Liver (tissue), 9 donors: Measurements from ENCODE around the gene ALK. TPM values are rescaled to one million over a fixed set of nuclear protein-coding genes. Genes with fewer than 3 reads are reported as not detected.

Experiments used
- DNase-seq: peaks from one replicate; pipeline ENCODE4 v3.0.0-alpha.2; 2017; ENCODE audit warnings: low spot score
- H3K27ac ChIP-seq, 2 donors: one replicate each; pipeline ENCODE4 v1.7.0; 2013; ENCODE audit warnings: inconsistent platforms in 2 of 2, low read length in 2 of 2, control low read depth in 1 of 2, low read depth in 1 of 2, mild to moderate bottlenecking in 1 of 2
- H3K27me3 ChIP-seq, 4 donors: one replicate each; pipeline versions ENCODE4 v1.6.1 to v1.7.0; 2013; ENCODE audit warnings: low read length in 3 of 4, inconsistent platforms in 1 of 4, mild to moderate bottlenecking in 1 of 4, moderate library complexity in 1 of 4; ENCODE audit not compliant: control insufficient read depth in 4 of 4, insufficient read depth in 4 of 4
- H3K36me3 ChIP-seq, 4 donors: one replicate each; pipeline versions ENCODE4 v1.6.1 to v1.7.0; 2013; ENCODE audit warnings: low read length in 3 of 4, mild to moderate bottlenecking in 3 of 4, low read depth in 1 of 4, moderate library complexity in 1 of 4; ENCODE audit not compliant: control insufficient read depth in 4 of 4, insufficient read depth in 3 of 4
- H3K4me1 ChIP-seq, 4 donors: one replicate each; pipeline versions ENCODE4 v1.6.1 to v1.7.0; 2013; ENCODE audit warnings: low read length in 3 of 4, mild to moderate bottlenecking in 3 of 4, moderate library complexity in 1 of 4; ENCODE audit not compliant: control insufficient read depth in 4 of 4, insufficient read depth in 4 of 4
- H3K4me3 ChIP-seq, 3 donors: one replicate each; pipeline versions ENCODE4 v1.6.1 to v1.7.0; 2013; ENCODE audit warnings: low read length in 3 of 3, control low read depth in 1 of 3, low read depth in 1 of 3, mild to moderate bottlenecking in 1 of 3
- H3K9ac ChIP-seq, 2 donors: one replicate each; pipeline ENCODE4 v1.7.0; 2013; ENCODE audit warnings: low read length in 2 of 2, mild to moderate bottlenecking in 2 of 2, moderate library complexity in 2 of 2, control low read depth in 1 of 2, low read depth in 1 of 2
- H3K9me3 ChIP-seq, 4 donors: one replicate each; pipeline versions ENCODE4 v1.6.1 to v1.7.0; 2013; ENCODE audit warnings: low read length in 3 of 4; ENCODE audit not compliant: control insufficient read depth in 4 of 4
- EGR1 ChIP-seq, 2 donors: IDR thresholded peaks; 2 replicates each; pipeline ENCODE4 v1.6.1; 2016 to 2018; ENCODE audit warnings: antibody characterized with exemption in 2 of 2, low read depth in 2 of 2
- FOXA1 ChIP-seq: IDR thresholded peaks from 2 replicates; pipeline ENCODE4 v1.6.1; 2016; ENCODE audit warnings: antibody characterized with exemption
- FOXA2 ChIP-seq: IDR thresholded peaks from 2 replicates; pipeline ENCODE4 v1.6.1; 2016; ENCODE audit warnings: antibody characterized with exemption
- GABPA ChIP-seq, 2 donors: IDR thresholded peaks in 1 of 2; conservative IDR thresholded peaks in 1 of 2; 2 replicates each; pipeline ENCODE4 v1.6.1; 2016; ENCODE audit warnings: antibody characterized with exemption in 2 of 2, mild to moderate bottlenecking in 1 of 2, moderate library complexity in 1 of 2
- HNF4A ChIP-seq, 2 donors: conservative IDR thresholded peaks; 2 replicates each; pipeline ENCODE4 v1.6.1; 2016; ENCODE audit warnings: antibody characterized with exemption in 2 of 2, mild to moderate bottlenecking in 2 of 2
- HNF4G ChIP-seq: IDR thresholded peaks from 2 replicates; pipeline ENCODE4 v1.6.1; 2016; ENCODE audit warnings: antibody characterized with exemption
- JUND ChIP-seq, 2 donors: IDR thresholded peaks; 2 replicates each; pipeline ENCODE4 v1.6.1; 2016; ENCODE audit warnings: antibody characterized with exemption in 2 of 2
- MAX ChIP-seq: IDR thresholded peaks from 2 replicates; pipeline ENCODE4 v1.6.1; 2016; ENCODE audit warnings: antibody characterized with exemption
- NR2F2 ChIP-seq: IDR thresholded peaks from 2 replicates; pipeline ENCODE4 v1.6.1; 2016; ENCODE audit warnings: antibody characterized with exemption
- RAD21 ChIP-seq, 2 donors: IDR thresholded peaks; 2 replicates each; pipeline ENCODE4 v1.6.1; 2016; ENCODE audit warnings: antibody characterized with exemption in 2 of 2, mild to moderate bottlenecking in 2 of 2
- REST ChIP-seq: IDR thresholded peaks from 2 replicates; pipeline ENCODE4 v1.6.1; 2016; ENCODE audit warnings: antibody characterized with exemption, mild to moderate bottlenecking
- RXRA ChIP-seq, 2 donors: IDR thresholded peaks; 2 replicates each; pipeline ENCODE4 v1.6.1; 2017 to 2018; ENCODE audit warnings: antibody characterized with exemption in 2 of 2, mild to moderate bottlenecking in 1 of 2
- SP1 ChIP-seq: IDR thresholded peaks from 2 replicates; pipeline ENCODE4 v1.6.1; 2018; ENCODE audit warnings: antibody characterized with exemption, mild to moderate bottlenecking
- TAF1 ChIP-seq: conservative IDR thresholded peaks from 2 replicates; pipeline ENCODE4 v1.6.1; 2016; ENCODE audit warnings: antibody characterized with exemption, mild to moderate bottlenecking
- YY1 ChIP-seq: IDR thresholded peaks from 2 replicates; pipeline ENCODE4 v1.6.1; 2016; ENCODE audit warnings: antibody characterized with exemption, mild to moderate bottlenecking
- ZBTB33 ChIP-seq: IDR thresholded peaks from 2 replicates; pipeline ENCODE4 v1.6.1; 2016; ENCODE audit warnings: antibody characterized with exemption
- WGBS: extraction: QIAGEN DNeasy Blood & Tissue Kit; methylation state at CpG from one replicate; pipeline ENCODE4 v1.1.7; 2013; 5-methylcytosine and 5-hydroxymethylcytosine counted together
- polyA plus RNA-seq, 2 donors: library from polyadenylated mRNA; stranded (reverse) in 1 of 2; unstranded in 1 of 2; fragments of 200-250 nt in 1 of 2; fragments of >200 nt in 1 of 2; fragmentation: Nextera tagmentation in 1 of 2; extraction: Ambion mirVana in 1 of 2; gene quantifications; one replicate each; pipeline versions ENCODE4 v1.2.1 to v1.2.3, GENCODE V29; 2013 to 2015
- total RNA-seq, 2 donors: library from RNA; depleted of rRNA; stranded (reverse); fragments of >200 nt; gene quantifications; one replicate each; pipeline ENCODE4 v1.2.3, GENCODE V29; 2014
- TF ChIP-seq, protein P1 (sequence below): fragments of 150-350 bp; IDR thresholded peaks from 2 replicates; pipeline ENCODE4 v1.5.1; 2017; ENCODE audit warnings: improper control_type of control experiment, low read depth, low read length; ENCODE audit not compliant: missing input control
- TF ChIP-seq, protein P2 (sequence below): IDR thresholded peaks from 2 replicates; pipeline ENCODE4 v1.6.1; 2016; ENCODE audit warnings: antibody characterized with exemption
- donor health status: healthy.
- donor health status: healthy.
- donor health status: healthy.
- donor health status: healthy.
- donor health status: healthy.

ALK gene
- total and polyA plus RNA-seq, 4 donors: under 0.01 TPM; not detected in 3

DNA sequence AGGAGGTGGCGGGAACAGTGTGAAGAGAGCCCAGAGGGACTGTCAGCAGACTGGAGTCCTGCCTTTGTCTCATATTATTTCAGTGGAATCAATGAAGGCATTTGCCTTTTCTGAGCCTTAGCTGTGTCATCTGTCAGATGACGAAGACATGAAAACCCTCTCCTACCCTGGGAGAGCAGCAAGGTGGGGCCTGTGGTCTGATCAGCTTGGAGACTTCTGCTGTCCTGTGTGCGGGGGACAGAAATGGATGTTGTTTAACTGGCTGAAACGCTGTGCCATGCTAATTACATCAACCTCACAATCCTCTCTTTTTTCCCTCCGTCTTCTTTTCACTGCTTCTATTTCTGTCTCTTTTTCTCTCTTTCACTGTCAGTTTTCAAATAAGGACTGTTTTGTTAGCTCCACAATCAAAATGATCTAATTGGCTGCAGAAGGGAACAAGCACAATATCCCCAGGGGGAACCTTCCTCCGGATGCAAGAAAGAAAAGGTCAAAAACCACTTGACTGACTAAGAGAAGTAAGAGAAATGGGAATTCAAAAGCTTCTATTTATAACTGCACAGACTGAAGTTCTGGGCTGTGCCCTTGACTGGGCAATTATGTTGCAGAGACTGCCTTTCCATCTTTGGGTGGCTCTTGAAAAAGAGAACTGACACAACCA lies 466.1 kb downstream of the ALK start:
- no peaks in the 10 kb centered on the region for H3K27me3 ChIP-seq
- H3K9ac ChIP-seq: no peak overlapping the region
- no peaks in the 10 kb centered on the region for H3K4me1 ChIP-seq
- H3K27ac ChIP-seq: no peak overlapping the region
- H3K4me3 ChIP-seq: no peak overlapping the region
- TF ChIP-seq FOXA1: no peak
- TF ChIP-seq HNF4A (conservative IDR thresholded peaks at IDR 0.05): no peak
- TF ChIP-seq RXRA (IDR thresholded peaks at IDR 0.05): no peak
- TF ChIP-seq, protein P1, sequence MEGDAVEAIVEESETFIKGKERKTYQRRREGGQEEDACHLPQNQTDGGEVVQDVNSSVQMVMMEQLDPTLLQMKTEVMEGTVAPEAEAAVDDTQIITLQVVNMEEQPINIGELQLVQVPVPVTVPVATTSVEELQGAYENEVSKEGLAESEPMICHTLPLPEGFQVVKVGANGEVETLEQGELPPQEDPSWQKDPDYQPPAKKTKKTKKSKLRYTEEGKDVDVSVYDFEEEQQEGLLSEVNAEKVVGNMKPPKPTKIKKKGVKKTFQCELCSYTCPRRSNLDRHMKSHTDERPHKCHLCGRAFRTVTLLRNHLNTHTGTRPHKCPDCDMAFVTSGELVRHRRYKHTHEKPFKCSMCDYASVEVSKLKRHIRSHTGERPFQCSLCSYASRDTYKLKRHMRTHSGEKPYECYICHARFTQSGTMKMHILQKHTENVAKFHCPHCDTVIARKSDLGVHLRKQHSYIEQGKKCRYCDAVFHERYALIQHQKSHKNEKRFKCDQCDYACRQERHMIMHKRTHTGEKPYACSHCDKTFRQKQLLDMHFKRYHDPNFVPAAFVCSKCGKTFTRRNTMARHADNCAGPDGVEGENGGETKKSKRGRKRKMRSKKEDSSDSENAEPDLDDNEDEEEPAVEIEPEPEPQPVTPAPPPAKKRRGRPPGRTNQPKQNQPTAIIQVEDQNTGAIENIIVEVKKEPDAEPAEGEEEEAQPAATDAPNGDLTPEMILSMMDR: no peak
- TF ChIP-seq, protein P2, sequence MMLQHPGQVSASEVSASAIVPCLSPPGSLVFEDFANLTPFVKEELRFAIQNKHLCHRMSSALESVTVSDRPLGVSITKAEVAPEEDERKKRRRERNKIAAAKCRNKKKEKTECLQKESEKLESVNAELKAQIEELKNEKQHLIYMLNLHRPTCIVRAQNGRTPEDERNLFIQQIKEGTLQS: no peak
- TF ChIP-seq HNF4G: no peak
- TF ChIP-seq FOXA2: no peak
- no peak for TF ChIP-seq ZBTB33
- no peak for TF ChIP-seq TAF1
- 68% methylated on average over 6 of the region's 6 CpGs for whole genome bisulfite sequencing
- no peaks in the 10 kb centered on the region for H3K9me3 ChIP-seq
- no peaks in the 10 kb centered on the region for H3K36me3 ChIP-seq
- DNase-seq: no peak

DNA sequence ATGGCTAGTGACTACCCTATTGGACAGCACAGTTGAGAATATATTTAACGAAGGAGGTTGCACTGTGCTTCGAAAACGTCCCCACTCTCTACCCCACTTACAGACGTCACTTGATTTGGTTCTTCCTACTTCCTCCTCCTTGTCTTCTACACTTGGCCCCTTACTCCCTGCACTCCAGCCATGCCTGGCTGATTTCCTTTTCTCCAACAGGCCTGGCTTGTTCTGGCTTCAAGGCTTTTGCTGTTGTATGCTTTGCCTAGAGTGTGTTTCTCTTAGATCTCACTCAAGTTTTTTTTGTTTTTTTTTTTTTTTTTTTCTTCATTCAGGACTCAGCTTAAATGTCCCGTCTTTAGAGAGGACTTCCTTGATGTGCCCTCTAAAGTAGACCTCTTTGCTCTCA lies 469.4 kb downstream of the ALK start:
- H3K36me3 ChIP-seq: no peaks in the 10 kb centered on the region
- DNase-seq: no peak
- no peaks in the 10 kb centered on the region for H3K9me3 ChIP-seq
- H3K27ac ChIP-seq: no peak overlapping the region
- no peak for TF ChIP-seq RAD21 (IDR thresholded peaks at IDR 0.05)
- no peak for TF ChIP-seq MAX
- no peak for TF ChIP-seq HNF4G
- TF ChIP-seq JUND (IDR thresholded peaks at IDR 0.05): no peak
- TF ChIP-seq, protein P2: no peak
- TF ChIP-seq HNF4A (conservative IDR thresholded peaks at IDR 0.05): no peak
- no peak for TF ChIP-seq NR2F2
- TF ChIP-seq FOXA2: no peak
- TF ChIP-seq TAF1: no peak
- TF ChIP-seq SP1: no peak
- no peak for TF ChIP-seq FOXA1
- TF ChIP-seq ZBTB33: no peak
- TF ChIP-seq, protein P1: no peak
- TF ChIP-seq EGR1 (IDR thresholded peaks at IDR 0.05; ENCODE audit: low read depth in 2 of 2): no peak
- TF ChIP-seq GABPA (IDR thresholded peaks at IDR 0.05 in 1 of 2, conservative IDR thresholded peaks at IDR 0.05 in 1 of 2): no peak
- no peak for TF ChIP-seq YY1
- TF ChIP-seq RXRA (IDR thresholded peaks at IDR 0.05): no peak
- TF ChIP-seq REST: no peak
- H3K4me1 ChIP-seq: no peaks in the 10 kb centered on the region
- no peak overlapping the region for H3K4me3 ChIP-seq
- no peaks in the 10 kb centered on the region for H3K27me3 ChIP-seq
- 80% methylated on average over 5 of the region's 5 CpGs for WGBS
- no peak overlapping the region for H3K9ac ChIP-seq
